AG10803 (cell line): Measurements from ENCODE around the gene NOVA1.

Experiments used
- DNase-seq: peaks from one replicate; pipeline ENCODE4 v3.0.0; 2010; ENCODE audit warnings: low read depth
- H3K4me3 ChIP-seq: 2 replicates; pipeline ENCODE4 v1.5.1; 2011; ENCODE audit warnings: mild to moderate bottlenecking, low read length, control low read depth
- TF ChIP-seq, protein P1 (sequence below): conservative IDR thresholded peaks from 2 replicates; pipeline ENCODE4 v1.5.1; 2011; ENCODE audit warnings: mild to moderate bottlenecking, low read length, control low read depth, inconsistent platforms

Gene NOVA1

GRCh38 chr14:26517771-26518170 lies 80.1 kb downstream of the NOVA1 start:
- no peak overlapping the region for H3K4me3 ChIP-seq
- TF ChIP-seq, protein P1, sequence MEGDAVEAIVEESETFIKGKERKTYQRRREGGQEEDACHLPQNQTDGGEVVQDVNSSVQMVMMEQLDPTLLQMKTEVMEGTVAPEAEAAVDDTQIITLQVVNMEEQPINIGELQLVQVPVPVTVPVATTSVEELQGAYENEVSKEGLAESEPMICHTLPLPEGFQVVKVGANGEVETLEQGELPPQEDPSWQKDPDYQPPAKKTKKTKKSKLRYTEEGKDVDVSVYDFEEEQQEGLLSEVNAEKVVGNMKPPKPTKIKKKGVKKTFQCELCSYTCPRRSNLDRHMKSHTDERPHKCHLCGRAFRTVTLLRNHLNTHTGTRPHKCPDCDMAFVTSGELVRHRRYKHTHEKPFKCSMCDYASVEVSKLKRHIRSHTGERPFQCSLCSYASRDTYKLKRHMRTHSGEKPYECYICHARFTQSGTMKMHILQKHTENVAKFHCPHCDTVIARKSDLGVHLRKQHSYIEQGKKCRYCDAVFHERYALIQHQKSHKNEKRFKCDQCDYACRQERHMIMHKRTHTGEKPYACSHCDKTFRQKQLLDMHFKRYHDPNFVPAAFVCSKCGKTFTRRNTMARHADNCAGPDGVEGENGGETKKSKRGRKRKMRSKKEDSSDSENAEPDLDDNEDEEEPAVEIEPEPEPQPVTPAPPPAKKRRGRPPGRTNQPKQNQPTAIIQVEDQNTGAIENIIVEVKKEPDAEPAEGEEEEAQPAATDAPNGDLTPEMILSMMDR: no peak
- DNase-seq: no peak

GRCh38 chr14:26500028-26500427 lies 97.8 kb downstream of the NOVA1 start:
- TF ChIP-seq, protein P1: no peak
- no peak for DNase-seq

GRCh38 chr14:26499546-26499945 lies 98.3 kb downstream of the NOVA1 start:
- DNase-seq: no peak
- no peak overlapping the region for H3K4me3 ChIP-seq
- TF ChIP-seq, protein P1: no peak

More at GRCh38 chr14:26500028-26500427, 97.8 kb downstream of the NOVA1 start:
- no peak overlapping the region for H3K4me3 ChIP-seq

GRCh38 chr14:26486922-26487321 lies 110.9 kb downstream of the NOVA1 start:
- H3K4me3 ChIP-seq: no peak overlapping the region
- TF ChIP-seq, protein P1: no peak
- DNase-seq: no peak

DNA sequence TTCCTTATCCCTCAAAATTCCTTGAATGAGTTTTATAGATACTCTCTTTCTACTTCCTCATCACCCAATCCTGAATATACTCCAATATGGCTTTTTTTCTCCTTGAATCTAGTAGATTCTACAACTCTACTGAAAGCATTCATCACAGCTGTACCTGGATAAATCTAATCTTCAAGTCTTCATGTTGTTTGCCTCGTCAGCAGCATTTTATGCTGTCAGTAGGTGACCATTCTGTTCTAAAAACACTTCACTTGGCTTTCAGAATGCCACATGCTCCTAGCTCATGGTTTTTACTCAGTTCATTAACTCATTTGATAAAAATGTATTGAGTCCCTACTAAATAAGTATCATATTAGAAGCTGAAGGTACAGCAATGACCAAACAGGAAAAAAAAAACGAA lies 113.3 kb downstream of the NOVA1 start:
- no peak for DNase-seq
- TF ChIP-seq, protein P1: no peak
- H3K4me3 ChIP-seq: no peak overlapping the region

DNA sequence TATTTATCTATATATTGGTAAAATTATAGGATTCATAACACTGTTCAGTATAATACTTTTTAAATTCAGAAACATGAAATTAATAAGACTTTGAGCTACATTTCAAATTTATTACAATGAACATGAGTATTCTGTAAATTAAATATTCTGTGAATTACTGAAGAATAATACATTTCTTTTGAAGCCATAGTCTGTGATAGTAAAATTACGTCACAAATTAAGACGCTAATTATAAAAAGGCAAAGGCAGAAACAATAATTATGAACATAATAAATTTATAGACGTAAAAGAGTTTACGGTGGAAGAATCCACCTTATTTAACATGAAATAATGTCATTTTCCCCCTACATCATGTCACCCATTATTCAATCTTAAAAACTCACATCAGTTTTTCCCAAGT lies 118.9 kb downstream of the NOVA1 start:
- no peak for DNase-seq
- TF ChIP-seq, protein P1: no peak
- H3K4me3 ChIP-seq: no peak overlapping the region

DNA sequence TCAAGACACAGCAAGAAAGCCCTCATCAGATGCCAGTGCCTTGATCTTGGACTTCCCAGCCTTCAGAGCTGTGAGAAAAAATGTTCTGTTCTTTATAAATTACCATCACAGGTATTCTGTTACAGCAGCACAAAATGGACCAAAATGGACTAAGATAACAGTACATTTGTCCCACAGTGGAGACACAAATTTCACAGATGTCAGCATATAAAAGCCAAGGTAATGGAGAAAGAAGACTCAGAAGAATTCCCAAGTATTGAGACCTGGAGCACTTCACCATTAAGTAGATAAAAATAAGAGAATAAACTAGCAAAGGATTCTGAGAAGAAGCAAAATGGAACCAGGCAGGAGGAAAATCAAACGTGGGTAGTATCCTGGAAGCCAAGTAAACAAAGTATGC lies 131.0 kb downstream of the NOVA1 start:
- TF ChIP-seq, protein P1: no peak
- DNase-seq: no peak
- H3K4me3 ChIP-seq: no peak overlapping the region
